Measurements from ENCODE around the gene ARG2. TPM values are rescaled to one million over a fixed set of nuclear protein-coding genes. Genes with fewer than 3 reads are reported as not detected.

Gene ARG2
- total RNA-seq, 4 donors from 2014 or later: 3.5 to 9.6 (median 5.4) TPM

GRCh38 chr14:67581643-67582042, 38.1 kb upstream of the ARG2 start:
- no peak overlapping the region for H3K27ac ChIP-seq
- DNase-seq (ENCODE audit: low spot score in 2 of 2): no peak
- H3K27me3 ChIP-seq: no peaks in the 10 kb centered on the region
- no peak for TF ChIP-seq EP300 (IDR thresholded peaks at IDR 0.05)
- peaks cover 28% of the 10 kb centered on the region for H3K36me3 ChIP-seq
- no peaks in the 10 kb centered on the region for H3K4me1 ChIP-seq
- H3K9me3 ChIP-seq: no peaks in the 10 kb centered on the region
- 92% methylated on average over 1 of the region's 1 CpG for WGBS
- H3K4me3 ChIP-seq: no peak overlapping the region

GRCh38 chr14:67582061-67582460, 37.7 kb upstream of the ARG2 start:
- no peaks in the 10 kb centered on the region for H3K9me3 ChIP-seq
- no peaks in the 10 kb centered on the region for H3K4me1 ChIP-seq
- no peak for TF ChIP-seq CTCF (IDR thresholded peaks at IDR 0.05)
- no peak for TF ChIP-seq POLR2AphosphoS5 (IDR thresholded peaks at IDR 0.05)
- TF ChIP-seq EP300 (IDR thresholded peaks at IDR 0.05): no peak
- no peak for TF ChIP-seq POLR2A (IDR thresholded peaks at IDR 0.05)
- WGBS: 70% methylated on average over 7 of the region's 7 CpGs
- H3K27ac ChIP-seq: no peak overlapping the region
- no peak for DNase-seq (ENCODE audit: low spot score in 2 of 2)
- no peaks in the 10 kb centered on the region for H3K27me3 ChIP-seq
- no peak overlapping the region for H3K4me3 ChIP-seq
- H3K36me3 ChIP-seq: peaks cover 32% of the 10 kb centered on the region

- TF ChIP-seq EP300 (IDR thresholded peaks at IDR 0.05) (no peak), CTCF (IDR thresholded peaks at IDR 0.05) (peak in 1 of 2 donors; percentile 33)
- no peaks in the 10 kb centered on the region for H3K4me1 ChIP-seq
- H3K27me3 ChIP-seq: no peaks in the 10 kb centered on the region
- H3K4me3 ChIP-seq: no peak overlapping the region
- peaks cover 43% of the 10 kb centered on the region for H3K36me3 ChIP-seq
- 85% methylated on average over 6 of the region's 6 CpGs for WGBS
- H3K27ac ChIP-seq: no peak overlapping the region
- DNase-seq (ENCODE audit: low spot score in 2 of 2): no peak
- H3K9me3 ChIP-seq: no peaks in the 10 kb centered on the region
Observed at GRCh38 chr14:67583711-67584644, 35.7 kb upstream of the ARG2 start.

- Histone ChIP-seq H3K9me3 (no peaks in the 10 kb centered on the region), H3K27ac (no peak overlapping the region), H3K36me3 (peaks cover 42% of the 10 kb centered on the region), H3K27me3 (no peaks in the 10 kb centered on the region), H3K4me1 (no peaks in the 10 kb centered on the region), H3K4me3 (no peak overlapping the region)
- DNase-seq (ENCODE audit: low spot score in 2 of 2): no peak
- WGBS: 90% methylated on average over 3 of the region's 3 CpGs
- no peak for TF ChIP-seq CTCF (IDR thresholded peaks at IDR 0.05)
- TF ChIP-seq POLR2A (IDR thresholded peaks at IDR 0.05): no peak
- no peak for TF ChIP-seq POLR2AphosphoS5 (IDR thresholded peaks at IDR 0.05)
- no peak for TF ChIP-seq EP300 (IDR thresholded peaks at IDR 0.05)
Observed at GRCh38 chr14:67584978-67585377, 34.7 kb upstream of the ARG2 start.

- no peak for DNase-seq (ENCODE audit: low spot score in 2 of 2)
- H3K9me3 ChIP-seq: no peaks in the 10 kb centered on the region
- H3K27me3 ChIP-seq: no peaks in the 10 kb centered on the region
- H3K4me3 ChIP-seq: no peak overlapping the region
- peaks cover 56% of the 10 kb centered on the region for H3K36me3 ChIP-seq
- H3K27ac ChIP-seq: no peak overlapping the region
- TF ChIP-seq POLR2A (IDR thresholded peaks at IDR 0.05) (no peak), EP300 (IDR thresholded peaks at IDR 0.05) (no peak), CTCF (IDR thresholded peaks at IDR 0.05) (no peak), POLR2AphosphoS5 (IDR thresholded peaks at IDR 0.05) (no peak)
- H3K4me1 ChIP-seq: no peaks in the 10 kb centered on the region
- WGBS: 83% methylated on average over 4 of the region's 4 CpGs
Observed at GRCh38 chr14:67586369-67586768, 33.4 kb upstream of the ARG2 start.

Data from suprapubic skin (tissue), 4 donors.